HepG2 (cell line): ENCODE measurements around the gene SNED1. TPM values are rescaled to one million over a fixed set of nuclear protein-coding genes. Genes with fewer than 3 reads are reported as not detected.

Source experiments
- ATAC-seq: fragments of 200-7000 bp; cut with Tn5 transposase; 3 replicates; pipeline ENCODE4 v1.9.1; 2020; ENCODE audit warnings: mild to moderate bottlenecking, moderate library complexity
- BruUV-seq: library from RNA; stranded (reverse); fragments of 400-500 nt; replicated peaks from 2 replicates; lab custom pipeline; 2021; lab: Mats Ljungman, UMichigan
- CTCF ChIA-PET: fragments of 300-600 bp; formaldehyde crosslinking; extraction: SDS; loops from one replicate; lab custom pipeline; 2021; ENCODE audit warnings: low total read pairs, inconsistent platforms, low intra/inter-chr PET ratio; lab: Yijun Ruan, JAX
- POLR2A ChIA-PET: fragments of 350-600 bp; sonication (Branson Sonifier 250); formaldehyde crosslinking; loops from one replicate; lab custom pipeline; 2020; ENCODE audit warnings: antibody characterized with exemption, inconsistent platforms; lab: Yijun Ruan, JAX
- DNase-seq: peaks from one replicate; pipeline ENCODE4 v3.0.0-alpha.2; 2015; ENCODE audit warnings: low spot score
- FAIRE-seq: peaks from 3 replicates; lab custom pipeline; 2011; peaks lifted over from hg19 to GRCh38; lab: Jason Lieb, UNC
- H2AFZ ChIP-seq: one replicate; pipeline ENCODE4 v1.6.1; 2011; ENCODE audit warnings: low read length, inconsistent platforms
- H3K27ac ChIP-seq: fragments of 300-600 bp; 3 replicates; pipeline ENCODE4 v1.8.0; 2011; ENCODE audit warnings: mixed run types, mild to moderate bottlenecking, mixed read lengths, low read length, inconsistent platforms; ENCODE audit not compliant: insufficient read depth; ENCODE audit errors: extremely low read length
- H3K27me3 ChIP-seq, 2 experiments: fragments of 200-600 bp in 1 of 2; 2 replicates in 1 of 2; 3 replicates in 1 of 2; pipeline versions ENCODE4 v1.6.0 to v1.8.0; 2011; ENCODE audit warnings: low read length in 2 of 2, mild to moderate bottlenecking in 2 of 2, moderate library complexity in 2 of 2, inconsistent platforms in 1 of 2; ENCODE audit not compliant: insufficient read depth in 2 of 2, control insufficient read depth in 1 of 2
- H3K36me3 ChIP-seq, 2 experiments: fragments of 200-600 bp in 1 of 2; replicated peaks in 1 of 2; 2 replicates in 1 of 2; 3 replicates in 1 of 2; pipeline versions ENCODE4 v1.5.1 to v1.8.0; 2011; ENCODE audit warnings: low read length in 2 of 2, inconsistent platforms in 1 of 2; ENCODE audit not compliant: insufficient read depth in 2 of 2, control insufficient read depth in 1 of 2
- H3K4me1 ChIP-seq: 2 replicates; pipeline ENCODE4 v1.5.1; 2012; ENCODE audit warnings: low read length, inconsistent platforms; ENCODE audit not compliant: insufficient read depth
- H3K4me2 ChIP-seq: 2 replicates; pipeline ENCODE4 v1.6.0; 2011; ENCODE audit warnings: low read depth, low read length, inconsistent platforms
- H3K4me3 ChIP-seq, 3 experiments: fragments of 200-600 bp in 1 of 3; sonication (generic), shearing (Covaris generic) in 1 of 3; replicated peaks in 1 of 3; 2 replicates each; pipeline ENCODE4 v1.5.1; 2011 to 2016; ENCODE audit warnings: low read length in 3 of 3, inconsistent platforms in 2 of 3, low read depth in 2 of 3, mild to moderate bottlenecking in 2 of 3, control low read depth in 1 of 3, mixed read lengths in 1 of 3; ENCODE audit not compliant: insufficient read depth in 1 of 3
- H3K79me2 ChIP-seq: one replicate; pipeline ENCODE4 v1.6.1; 2011; ENCODE audit warnings: low read length, inconsistent platforms; ENCODE audit not compliant: insufficient read depth
- H3K9ac ChIP-seq: 2 replicates; pipeline ENCODE4 v1.6.0; 2011; ENCODE audit warnings: mild to moderate bottlenecking, low read depth, low read length, inconsistent platforms; ENCODE audit not compliant: insufficient read depth
- H3K9me3 ChIP-seq: 2 replicates; pipeline ENCODE4 v1.5.1; 2012; ENCODE audit warnings: mild to moderate bottlenecking, low read length
- H4K20me1 ChIP-seq: 2 replicates; pipeline ENCODE4 v1.6.0; 2011; ENCODE audit warnings: inconsistent platforms, mild to moderate bottlenecking, low read length, moderate library complexity; ENCODE audit not compliant: insufficient read depth
- HOXD1 ChIP-seq: sonication (generic); formaldehyde crosslinking; IDR thresholded peaks from 2 replicates; pipeline ENCODE4 v1.5.0; 2020; ENCODE audit warnings: missing genetic modification reagents
- PITX1 ChIP-seq: sonication (generic); formaldehyde crosslinking; IDR thresholded peaks from 2 replicates; pipeline ENCODE4 v1.5.1; 2020; ENCODE audit warnings: mild to moderate bottlenecking, missing genetic modification reagents
- SAFB2 ChIP-seq: sonication (generic); formaldehyde crosslinking; IDR thresholded peaks from 2 replicates; pipeline ENCODE4 v1.5.1; 2020; ENCODE audit warnings: missing genetic modification reagents, low read depth, mild to moderate bottlenecking, borderline replicate concordance
- ZKSCAN5 ChIP-seq: sonication (generic); formaldehyde crosslinking; IDR thresholded peaks from 2 replicates; pipeline ENCODE4 v1.5.1; 2020; ENCODE audit warnings: mild to moderate bottlenecking, missing genetic modification reagents
- ZNF550 ChIP-seq: sonication (generic); formaldehyde crosslinking; IDR thresholded peaks from 2 replicates; pipeline ENCODE4 v1.4.0; 2020; ENCODE audit warnings: mild to moderate bottlenecking, missing genetic modification reagents, borderline replicate concordance
- ZNF557 ChIP-seq: sonication (generic); formaldehyde crosslinking; IDR thresholded peaks from 2 replicates; pipeline ENCODE4 v1.4.0; 2020; ENCODE audit warnings: missing genetic modification reagents
- WGBS: methylation state at CpG from one replicate; pipeline ENCODE4 v1.1.6; 2017; ENCODE audit warnings: low lambda C conversion rate; 5-methylcytosine and 5-hydroxymethylcytosine counted together
- in situ Hi-C: cut with HindIII; loops from 2 replicates; pipeline ENCODE4 v1.10.0; 2017; ENCODE audit warnings: low pct_unique_long_range_greater_than_20kb; ENCODE audit not compliant: extremely low pct_ligation_motif_present
- intact Hi-C: fragments of 100-400 bp; cut with micrococcal nuclease; formaldehyde crosslinking; loops from one replicate; pipeline ENCODE4 v1.10.0; 2022; ENCODE audit not compliant: unreplicated experiment
- polyA plus RNA-seq, 8 experiments: library from polyadenylated mRNA; depleted of rRNA in 3 of 8; stranded (reverse) in 7 of 8; unstranded in 1 of 8; fragments of >200 nt; fragmentation: Illumina TruSeq in 4 of 8; extraction: Trizol in 4 of 8; gene quantifications; 2 replicates each; pipeline versions ENCODE4 v1.2.1 to v1.2.3, GENCODE V29; 2011 to 2016; ENCODE audit warnings: low read depth in 4 of 8, missing spikeins in 1 of 8, mixed read lengths in 1 of 8; ENCODE audit not compliant: insufficient read depth in 1 of 8
- total RNA-seq, 5 experiments: library from RNA; depleted of rRNA; stranded (reverse); fragments of >200 nt; fragmentation: Illumina TruSeq; extraction: Trizol; gene quantifications; 2 replicates each; pipeline ENCODE4 v1.2.3, GENCODE V29; 2016; ENCODE audit warnings: low read depth in 1 of 5
- TF ChIP-seq, protein P1 (sequence below): IDR thresholded peaks from 2 replicates; pipeline ENCODE4 v1.6.1; 2016
- TF ChIP-seq, protein P2 (sequence below): sonication (generic); formaldehyde crosslinking; IDR thresholded peaks from 2 replicates; pipeline ENCODE4 v1.8.1; 2023; ENCODE audit warnings: missing genetic modification reagents, mild to moderate bottlenecking, borderline replicate concordance
- TF ChIP-seq, protein P3 (sequence below): sonication (generic); formaldehyde crosslinking; IDR thresholded peaks from 2 replicates; pipeline ENCODE4 v1.5.0; 2020; ENCODE audit warnings: missing genetic modification reagents
- TF ChIP-seq, protein P4 (sequence below), 2 experiments: IDR thresholded peaks; 2 replicates each; pipeline ENCODE4 v1.6.1; 2011 to 2012; ENCODE audit warnings: low read length in 2 of 2, borderline replicate concordance in 1 of 2, low read depth in 1 of 2, mild to moderate bottlenecking in 1 of 2, moderate library complexity in 1 of 2
- TF ChIP-seq, protein P5 (sequence below): sonication (generic); formaldehyde crosslinking; conservative IDR thresholded peaks from 2 replicates; pipeline ENCODE4 v1.8.1; 2023; ENCODE audit warnings: missing genetic modification reagents
- TF ChIP-seq, protein P6 (sequence below): sonication (generic); formaldehyde crosslinking; IDR thresholded peaks from 2 replicates; pipeline ENCODE4 v1.4.0; 2020; ENCODE audit warnings: mild to moderate bottlenecking, missing genetic modification reagents

SNED1 gene
- total and polyA plus RNA-seq, 2 of the 13 experiments (the other 11 are each of a cell fraction or from before 2014, with no cell fraction given), result 0.15 to 0.65 TPM

DNA sequence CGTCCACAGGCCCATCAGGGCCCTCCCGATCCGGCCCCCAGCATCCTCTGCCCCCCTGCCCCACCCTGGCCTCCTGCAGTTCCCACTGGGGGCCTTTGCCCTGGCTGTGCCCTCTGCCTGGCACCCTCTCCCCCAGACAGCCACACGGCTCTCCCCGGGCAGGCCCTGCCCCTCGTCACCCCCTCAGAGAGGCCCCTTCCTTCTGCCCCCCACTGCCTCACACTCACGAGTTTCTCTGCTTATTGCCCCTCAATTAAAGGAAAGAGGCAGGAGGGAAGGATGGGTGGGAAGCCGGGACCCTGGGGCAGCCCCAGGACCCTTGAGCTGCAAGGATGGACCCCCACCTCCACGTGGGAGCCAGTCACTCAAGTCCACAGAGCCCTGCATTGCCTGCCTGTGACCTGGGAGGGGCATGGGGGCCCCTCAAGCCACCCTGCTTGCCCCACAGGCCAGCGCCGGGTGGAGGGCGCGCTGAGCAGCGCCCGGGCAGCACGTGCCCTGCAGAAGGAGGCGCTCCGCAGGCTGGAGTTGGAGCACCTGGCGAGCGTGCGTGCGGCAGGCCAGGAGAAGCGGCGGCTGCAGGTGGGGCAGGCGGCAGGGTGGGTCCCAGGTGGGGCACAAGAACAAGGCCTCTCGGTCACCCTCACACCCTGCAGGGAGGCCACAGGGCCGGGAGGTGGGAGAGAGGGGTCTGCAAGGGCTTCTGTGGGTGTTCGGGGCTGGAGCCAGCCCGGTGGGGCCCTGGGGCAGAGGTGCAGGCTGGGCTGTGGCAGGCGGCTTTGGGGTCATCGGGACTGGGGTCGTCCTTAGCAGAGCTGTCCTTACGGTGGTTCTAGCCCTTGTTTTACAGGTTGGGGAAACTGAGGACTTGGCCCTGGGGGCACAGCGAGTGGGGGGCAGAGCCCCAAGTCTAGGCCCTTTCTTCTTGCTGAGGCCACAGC is 30.5 kb upstream of the SNED1 start:
- no peaks in the 10 kb centered on the region for H4K20me1 ChIP-seq
- WGBS, result 88% methylated on average over 31 of the region's 34 CpGs
- DNase-seq (no peak), ATAC-seq (no peak), FAIRE-seq (no peak)
- H3K9me3 ChIP-seq, result no peaks in the 10 kb centered on the region
- in situ Hi-C loops (no loop called here), intact Hi-C loops (loop anchor here (2.0 kb wide), 1 partner anchor 59 kb away; no protein-coding TSS in a partner anchor)
- no peaks in the 10 kb centered on the region for H3K79me2 ChIP-seq
- H3K4me2 ChIP-seq, result peak overlapping the region; percentile 93
- no TSS peak for BruUV-seq
- peak overlapping the region; percentile 65 for H3K27ac ChIP-seq
- H3K36me3 ChIP-seq, result no peaks in the 10 kb centered on the region
- H3K9ac ChIP-seq, result peak overlapping the region; percentile 65; the same call in 1 of the 2 replicates
- peaks cover 9 to 27% of the 10 kb centered on the region in 2 experiments; a peak in 4 of 5 replicates for H3K27me3 ChIP-seq
- POLR2A ChIA-PET, result interaction anchor here (0.7 to 2.3 kb wide), 2 partner anchors 16 to 54 kb away, joined by 3 to 10 read pairs; no protein-coding TSS in a partner anchor
- H2AFZ ChIP-seq, result no peak overlapping the region
- peaks cover 73% of the 10 kb centered on the region for H3K4me1 ChIP-seq
- CTCF ChIA-PET, result no interaction called here
- H3K4me3 ChIP-seq, result peak overlapping the region in 1 of 3 experiments; percentile 85; a peak in 3 of 6 replicates
- no peak for TF ChIP-seq ZNF550 (CRISPR knock-in tag)
- TF ChIP-seq, protein P1, sequence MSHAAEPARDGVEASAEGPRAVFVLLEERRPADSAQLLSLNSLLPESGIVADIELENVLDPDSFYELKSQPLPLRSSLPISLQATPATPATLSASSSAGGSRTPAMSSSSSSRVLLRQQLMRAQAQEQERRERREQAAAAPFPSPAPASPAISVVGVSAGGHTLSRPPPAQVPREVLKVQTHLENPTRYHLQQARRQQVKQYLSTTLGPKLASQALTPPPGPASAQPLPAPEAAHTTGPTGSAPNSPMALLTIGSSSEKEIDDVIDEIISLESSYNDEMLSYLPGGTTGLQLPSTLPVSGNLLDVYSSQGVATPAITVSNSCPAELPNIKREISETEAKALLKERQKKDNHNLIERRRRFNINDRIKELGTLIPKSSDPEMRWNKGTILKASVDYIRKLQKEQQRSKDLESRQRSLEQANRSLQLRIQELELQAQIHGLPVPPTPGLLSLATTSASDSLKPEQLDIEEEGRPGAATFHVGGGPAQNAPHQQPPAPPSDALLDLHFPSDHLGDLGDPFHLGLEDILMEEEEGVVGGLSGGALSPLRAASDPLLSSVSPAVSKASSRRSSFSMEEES, result no peak
- TF ChIP-seq, protein P2, sequence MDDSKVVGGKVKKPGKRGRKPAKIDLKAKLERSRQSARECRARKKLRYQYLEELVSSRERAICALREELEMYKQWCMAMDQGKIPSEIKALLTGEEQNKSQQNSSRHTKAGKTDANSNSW (CRISPR knock-in tag), result no peak
- TF ChIP-seq, protein P3, sequence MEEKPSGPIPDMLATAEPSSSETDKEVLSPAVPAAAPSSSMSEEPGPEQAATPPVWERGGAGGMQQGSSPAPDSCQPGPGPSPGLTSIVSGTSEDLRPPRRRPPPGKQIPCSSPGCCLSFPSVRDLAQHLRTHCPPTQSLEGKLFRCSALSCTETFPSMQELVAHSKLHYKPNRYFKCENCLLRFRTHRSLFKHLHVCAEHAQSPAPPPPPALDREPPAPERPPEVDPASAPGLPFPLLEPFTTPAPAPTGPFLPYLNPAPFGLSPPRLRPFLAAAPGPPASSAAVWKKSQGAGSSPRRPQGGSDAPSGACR (CRISPR knock-in tag), result 0 out of 2 replicates have a peak, but pooled peaks have one; percentile 1
- TF ChIP-seq, protein P4, sequence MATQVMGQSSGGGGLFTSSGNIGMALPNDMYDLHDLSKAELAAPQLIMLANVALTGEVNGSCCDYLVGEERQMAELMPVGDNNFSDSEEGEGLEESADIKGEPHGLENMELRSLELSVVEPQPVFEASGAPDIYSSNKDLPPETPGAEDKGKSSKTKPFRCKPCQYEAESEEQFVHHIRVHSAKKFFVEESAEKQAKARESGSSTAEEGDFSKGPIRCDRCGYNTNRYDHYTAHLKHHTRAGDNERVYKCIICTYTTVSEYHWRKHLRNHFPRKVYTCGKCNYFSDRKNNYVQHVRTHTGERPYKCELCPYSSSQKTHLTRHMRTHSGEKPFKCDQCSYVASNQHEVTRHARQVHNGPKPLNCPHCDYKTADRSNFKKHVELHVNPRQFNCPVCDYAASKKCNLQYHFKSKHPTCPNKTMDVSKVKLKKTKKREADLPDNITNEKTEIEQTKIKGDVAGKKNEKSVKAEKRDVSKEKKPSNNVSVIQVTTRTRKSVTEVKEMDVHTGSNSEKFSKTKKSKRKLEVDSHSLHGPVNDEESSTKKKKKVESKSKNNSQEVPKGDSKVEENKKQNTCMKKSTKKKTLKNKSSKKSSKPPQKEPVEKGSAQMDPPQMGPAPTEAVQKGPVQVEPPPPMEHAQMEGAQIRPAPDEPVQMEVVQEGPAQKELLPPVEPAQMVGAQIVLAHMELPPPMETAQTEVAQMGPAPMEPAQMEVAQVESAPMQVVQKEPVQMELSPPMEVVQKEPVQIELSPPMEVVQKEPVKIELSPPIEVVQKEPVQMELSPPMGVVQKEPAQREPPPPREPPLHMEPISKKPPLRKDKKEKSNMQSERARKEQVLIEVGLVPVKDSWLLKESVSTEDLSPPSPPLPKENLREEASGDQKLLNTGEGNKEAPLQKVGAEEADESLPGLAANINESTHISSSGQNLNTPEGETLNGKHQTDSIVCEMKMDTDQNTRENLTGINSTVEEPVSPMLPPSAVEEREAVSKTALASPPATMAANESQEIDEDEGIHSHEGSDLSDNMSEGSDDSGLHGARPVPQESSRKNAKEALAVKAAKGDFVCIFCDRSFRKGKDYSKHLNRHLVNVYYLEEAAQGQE (IDR thresholded peaks at IDR 0.05; ENCODE audit: borderline replicate concordance in 1 of 2, low read depth in 1 of 2, low read length in 2 of 2), result no peak
- 0 out of 2 replicates have a peak, but pooled peaks have one; percentile 13 for TF ChIP-seq HOXD1 (CRISPR knock-in tag)
- TF ChIP-seq ZKSCAN5 (CRISPR knock-in tag), result no peak
- TF ChIP-seq, protein P5, sequence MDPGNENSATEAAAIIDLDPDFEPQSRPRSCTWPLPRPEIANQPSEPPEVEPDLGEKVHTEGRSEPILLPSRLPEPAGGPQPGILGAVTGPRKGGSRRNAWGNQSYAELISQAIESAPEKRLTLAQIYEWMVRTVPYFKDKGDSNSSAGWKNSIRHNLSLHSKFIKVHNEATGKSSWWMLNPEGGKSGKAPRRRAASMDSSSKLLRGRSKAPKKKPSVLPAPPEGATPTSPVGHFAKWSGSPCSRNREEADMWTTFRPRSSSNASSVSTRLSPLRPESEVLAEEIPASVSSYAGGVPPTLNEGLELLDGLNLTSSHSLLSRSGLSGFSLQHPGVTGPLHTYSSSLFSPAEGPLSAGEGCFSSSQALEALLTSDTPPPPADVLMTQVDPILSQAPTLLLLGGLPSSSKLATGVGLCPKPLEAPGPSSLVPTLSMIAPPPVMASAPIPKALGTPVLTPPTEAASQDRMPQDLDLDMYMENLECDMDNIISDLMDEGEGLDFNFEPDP (CRISPR knock-in tag), result 0 out of 2 replicates have a peak, but pooled peaks have one; percentile 79
- TF ChIP-seq ZNF557 (CRISPR knock-in tag), result no peak
- TF ChIP-seq PITX1, result 0 out of 2 replicates have a peak, but pooled peaks have one; percentile 23
- TF ChIP-seq, protein P6, sequence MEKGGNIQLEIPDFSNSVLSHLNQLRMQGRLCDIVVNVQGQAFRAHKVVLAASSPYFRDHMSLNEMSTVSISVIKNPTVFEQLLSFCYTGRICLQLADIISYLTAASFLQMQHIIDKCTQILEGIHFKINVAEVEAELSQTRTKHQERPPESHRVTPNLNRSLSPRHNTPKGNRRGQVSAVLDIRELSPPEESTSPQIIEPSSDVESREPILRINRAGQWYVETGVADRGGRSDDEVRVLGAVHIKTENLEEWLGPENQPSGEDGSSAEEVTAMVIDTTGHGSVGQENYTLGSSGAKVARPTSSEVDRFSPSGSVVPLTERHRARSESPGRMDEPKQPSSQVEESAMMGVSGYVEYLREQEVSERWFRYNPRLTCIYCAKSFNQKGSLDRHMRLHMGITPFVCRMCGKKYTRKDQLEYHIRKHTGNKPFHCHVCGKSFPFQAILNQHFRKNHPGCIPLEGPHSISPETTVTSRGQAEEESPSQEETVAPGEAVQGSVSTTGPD (CRISPR knock-in tag), result 0 out of 2 replicates have a peak, but pooled peaks have one; percentile 8
- TF ChIP-seq SAFB2 (CRISPR knock-in tag), result peak; percentile 45; the same call in 1 of the 2 replicates
